Spleen (tissue), 11 donors: ENCODE results near the gene TYK2. TPM values are rescaled to one million over a fixed set of nuclear protein-coding genes. Genes with fewer than 3 reads are reported as not detected.
A peak's percentile ranks its signal among the peaks of the same experiment; 100 is the strongest.

Experiments
- DNase-seq: peaks from one replicate; pipeline ENCODE4 v3.0.0-alpha.2; 2020
- H3K27ac ChIP-seq, 8 donors: fragments of 200-600 bp; sonication (generic) in 7 of 8; 1 replicate in 4 of 8; 2 replicates in 4 of 8; pipeline versions ENCODE4 v1.5.0 to v1.8.0; 2016 to 2021; ENCODE audit warnings: inconsistent platforms in 4 of 8, mild to moderate bottlenecking in 4 of 8, moderate library complexity in 1 of 8
- H3K27me3 ChIP-seq, 7 donors: fragments of 200-600 bp; sonication (generic) in 6 of 7; replicated peaks in 1 of 7; 1 replicate in 4 of 7; 2 replicates in 3 of 7; pipeline versions ENCODE4 v1.5.0 to v1.8.0; 2016 to 2021; ENCODE audit warnings: inconsistent platforms in 3 of 7, mild to moderate bottlenecking in 1 of 7
- H3K36me3 ChIP-seq, 6 donors: fragments of 200-600 bp; sonication (generic) in 5 of 6; 1 replicate in 4 of 6; 2 replicates in 2 of 6; pipeline versions ENCODE4 v1.5.0 to v1.8.0; 2016 to 2021; ENCODE audit warnings: inconsistent platforms in 2 of 6
- H3K4me1 ChIP-seq, 6 donors: fragments of 200-600 bp; sonication (generic) in 5 of 6; 1 replicate in 3 of 6; 2 replicates in 3 of 6; pipeline versions ENCODE4 v1.5.0 to v1.8.0; 2016 to 2021; ENCODE audit warnings: inconsistent platforms in 3 of 6
- H3K4me3 ChIP-seq, 8 donors: fragments of 200-600 bp; sonication (generic) in 7 of 8; 1 replicate in 4 of 8; 2 replicates in 4 of 8; pipeline versions ENCODE4 v1.5.0 to v1.8.0; 2016 to 2021; ENCODE audit warnings: inconsistent platforms in 4 of 8, mild to moderate bottlenecking in 4 of 8, moderate library complexity in 2 of 8
- H3K9me3 ChIP-seq, 8 donors: fragments of 200-600 bp; sonication (generic) in 7 of 8; 1 replicate in 4 of 8; 2 replicates in 4 of 8; pipeline versions ENCODE4 v1.5.0 to v1.8.0; 2016 to 2021; ENCODE audit warnings: inconsistent platforms in 4 of 8
- CTCF ChIP-seq, 11 experiments: fragments of 200-600 bp in 7 of 11; fragments of 450-650 bp in 4 of 11; sonication (generic) in 4 of 11; IDR thresholded peaks in 8 of 11; conservative IDR thresholded peaks in 3 of 11; 1 replicate in 7 of 11; 2 replicates in 4 of 11; pipeline versions ENCODE4 v1.4.0 to v1.8.0; 2016 to 2021; ENCODE audit warnings: antibody characterized with exemption in 11 of 11, inconsistent platforms in 4 of 11, mild to moderate bottlenecking in 1 of 11
- POLR2A ChIP-seq, 3 donors: fragments of 450-650 bp; IDR thresholded peaks; one replicate each; pipeline ENCODE4 v1.5.1; 2017; ENCODE audit warnings: antibody characterized with exemption in 3 of 3, mild to moderate bottlenecking in 1 of 3
- POLR2AphosphoS5 ChIP-seq, 3 donors: sonication (generic); formaldehyde crosslinking; IDR thresholded peaks; one replicate each; pipeline ENCODE4 v1.5.1; 2017; ENCODE audit warnings: antibody characterized with exemption in 3 of 3
- WGBS, 5 donors: extraction: QIAGEN DNeasy Blood & Tissue Kit in 3 of 5; methylation state at CpG; one replicate each; pipeline versions ENCODE4 v1.1.5 to v1.1.7; 2013 to 2018; 5-methylcytosine and 5-hydroxymethylcytosine counted together
- intact Hi-C: fragments of 100-400 bp; cut with DNase I; formaldehyde crosslinking; loops from one replicate; pipeline ENCODE4 v1.15.0; 2023; ENCODE audit warnings: low total_unique reads
- polyA plus RNA-seq, 3 donors: library from polyadenylated mRNA; stranded (reverse); fragments of 200-250 nt; gene quantifications; one replicate each; pipeline ENCODE4 v1.2.1, GENCODE V29; 2013
- total RNA-seq, 7 donors: library from RNA; depleted of rRNA in 3 of 7; stranded (reverse); fragments of >200 nt in 3 of 7; fragmentation: NEBNext Ultra II Directional in 4 of 7; extraction: Animal tissue kit (Norgen Biotek cat#: 25700) in 4 of 7; gene quantifications; one replicate each; pipeline versions ENCODE4 v1.1.0 to v1.2.1, GENCODE V29; 2016 to 2021
- donor health status: healthy with polysubstance abuse.
- donor health status: DM: no; HTN: no; CAD: no; lungs with moderate emphysema.
- donor health status: DM: no; HTN: no; CAD: no.
- donor health status: Bipolar disorder and iron deficiency.
- donor health status: healthy.
- donor health status: DM: no; HTN: no; CAD: no.
- donor health status: DM: yes; HTN: yes; CAD: no.

Gene TYK2
- total and polyA plus RNA-seq, 10 donors, result 159 to 422 (median 251) TPM

GRCh38 chr19:10406191-10406590, 25.8 kb upstream of the TYK2 start:
- H3K36me3 ChIP-seq, result no peaks in the 10 kb centered on the region

GRCh38 chr19:10404888-10405820, 24.8 kb upstream of the TYK2 start:
- intact Hi-C loops, result loop anchor here (10.0 kb wide), 1 partner anchor 170 kb away; no protein-coding TSS in a partner anchor
- 5 to 8% (median 7%) methylated on average over 22 to 43 of the region's 43 CpGs for WGBS, 5 donors
- no peak for DNase-seq
- H3K4me3 ChIP-seq, result peak overlapping the region; percentile 20 to 98 (median 90)
- peaks cover 46 to 97% (median 87%) of the 10 kb centered on the region in 6 donors for H3K4me1 ChIP-seq
- H3K36me3 ChIP-seq, result peaks cover 0 to 3% (median 0%) of the 10 kb centered on the region in 6 donors
- H3K9me3 ChIP-seq, result no peaks in the 10 kb centered on the region
- H3K27me3 ChIP-seq, result peaks cover 0 to 40% (median 14%) of the 10 kb centered on the region in 7 donors
- TF ChIP-seq POLR2A (IDR thresholded peaks at IDR 0.05) (no peak), CTCF (IDR thresholded peaks at IDR 0.05 in 8 of 11, conservative IDR thresholded peaks at IDR 0.05 in 3 of 11) (no peak), POLR2AphosphoS5 (IDR thresholded peaks at IDR 0.05) (peak in 1 of 3 donors; percentile 6)
- peak overlapping the region in 4 of 8 donors; percentile 10 to 91 (median 90) for H3K27ac ChIP-seq

More at GRCh38 chr19:10406191-10406590, 25.8 kb upstream of the TYK2 start:
- H3K4me1 ChIP-seq, result peaks cover 38 to 97% (median 86%) of the 10 kb centered on the region in 6 donors
- peak overlapping the region in 3 of 8 donors; percentile 89 to 91 (median 90) for H3K27ac ChIP-seq
- 81 to 95% (median 85%) methylated on average over 6 of the region's 6 CpGs for WGBS, 5 donors
- TF ChIP-seq CTCF (IDR thresholded peaks at IDR 0.05 in 8 of 11, conservative IDR thresholded peaks at IDR 0.05 in 3 of 11) (no peak), POLR2AphosphoS5 (IDR thresholded peaks at IDR 0.05) (no peak), POLR2A (IDR thresholded peaks at IDR 0.05) (no peak)
- no peak overlapping the region for H3K4me3 ChIP-seq
- peaks cover 0 to 40% (median 14%) of the 10 kb centered on the region in 7 donors for H3K27me3 ChIP-seq
- intact Hi-C loops, result loop anchor here (10.0 kb wide), 1 partner anchor 169 kb away; no protein-coding TSS in a partner anchor
- DNase-seq, result no peak
- H3K9me3 ChIP-seq, result no peaks in the 10 kb centered on the region

- Histone ChIP-seq H3K4me3 (peak within 1 kb of the TSS; percentile 86 to 98 (median 90)), H3K27me3 (peaks cover 0 to 32% (median 14%) of the 10 kb centered on the region in 7 donors), H3K27ac (peak within 1 kb of the TSS; percentile 57 to 91 (median 84)), H3K36me3 (peaks cover 0 to 21% (median 0%) of the 10 kb centered on the region in 6 donors), H3K4me1 (peaks cover 51 to 97% (median 83%) of the 10 kb centered on the region in 6 donors), H3K9me3 (no peaks in the 10 kb centered on the region)
- peak; percentile 98 for DNase-seq
- WGBS, 5 donors, result 0 to 1% (median 0%) methylated on average over 36 to 69 of the region's 69 CpGs
- TF ChIP-seq POLR2AphosphoS5 (IDR thresholded peaks at IDR 0.05), result peak; percentile 95 to 98 (median 97)
- TF ChIP-seq POLR2A (IDR thresholded peaks at IDR 0.05), result peak in 1 of 3 donors; percentile 59
- TF ChIP-seq CTCF (IDR thresholded peaks at IDR 0.05 in 8 of 11, conservative IDR thresholded peaks at IDR 0.05 in 3 of 11), result peak in 2 of 11 experiments; percentile 2 to 4
- intact Hi-C loops, result loop anchor here (10.0 kb wide), 1 partner anchor 171 kb away; no protein-coding TSS in a partner anchor
These were observed 23.0 kb upstream of the TYK2 start, which contains the start of gene CDC37 for GRCh38 chr19:10403137-10404021. CDC37 (minus strand) TSS chr19:10403542; CDS start chr19:10403479, 63 bp downstream.
